Activated CD8-positive, alpha-beta memory T cell treated with anti-CD3 and anti-CD28 coated beads, Interleukin-2, amount 50 U/mL, for 24 hours (primary cell): Measurements from ENCODE around the gene EXOC3L4.
"Not testable (repeated sequence)": the region's sequence is repeated elsewhere in the genome, so short reads cannot be mapped to it uniquely, and the experiment has no call there.

Experiments used
- DNase-seq: peaks from one replicate; pipeline ENCODE4 v3.0.0-alpha.2; 2020; ENCODE audit errors: extremely low read depth

The EXOC3L4 gene

DNA sequence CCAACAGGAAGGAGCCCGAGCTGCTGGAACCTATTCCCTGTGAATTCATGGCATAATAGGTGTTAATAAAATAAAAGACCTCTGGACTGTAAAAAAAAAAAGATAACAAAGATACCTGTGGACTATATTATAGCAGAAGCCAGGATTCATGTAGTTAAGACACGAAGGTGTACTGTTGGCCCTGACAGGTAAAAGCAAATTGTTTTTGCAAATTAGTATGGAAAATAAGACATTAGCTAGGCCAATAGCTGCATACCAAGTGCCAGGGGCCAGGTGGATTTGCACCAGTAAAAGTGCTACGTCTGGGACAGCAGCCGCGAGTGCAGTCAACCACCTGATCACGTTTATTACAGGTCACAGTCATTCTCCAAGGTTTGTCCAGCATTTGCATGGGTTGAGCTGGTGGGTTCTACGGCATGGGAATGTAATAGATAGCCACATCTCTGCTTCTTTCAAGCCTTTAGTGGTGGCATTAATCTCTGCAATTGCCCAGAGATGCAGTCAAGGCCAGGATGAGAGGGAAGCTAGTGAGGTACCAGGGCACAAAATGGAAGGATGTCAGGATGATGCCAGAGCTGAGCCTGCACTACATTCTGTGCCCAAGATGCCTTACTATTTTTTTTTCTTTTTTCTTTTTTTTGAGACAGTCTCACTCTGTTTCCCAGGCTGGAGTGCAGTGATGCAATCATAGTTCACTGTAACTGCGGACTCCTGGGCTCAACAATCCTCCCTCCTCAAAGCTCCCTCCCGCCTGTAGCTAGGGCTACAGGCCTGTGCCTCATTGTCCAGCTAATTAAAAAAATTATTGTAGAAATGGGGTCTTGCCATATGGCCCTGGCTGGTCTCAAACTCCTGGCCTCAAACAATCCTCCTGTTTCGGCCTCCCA lies 55.1 kb downstream of the EXOC3L4 start:
- no peak for DNase-seq

DNA sequence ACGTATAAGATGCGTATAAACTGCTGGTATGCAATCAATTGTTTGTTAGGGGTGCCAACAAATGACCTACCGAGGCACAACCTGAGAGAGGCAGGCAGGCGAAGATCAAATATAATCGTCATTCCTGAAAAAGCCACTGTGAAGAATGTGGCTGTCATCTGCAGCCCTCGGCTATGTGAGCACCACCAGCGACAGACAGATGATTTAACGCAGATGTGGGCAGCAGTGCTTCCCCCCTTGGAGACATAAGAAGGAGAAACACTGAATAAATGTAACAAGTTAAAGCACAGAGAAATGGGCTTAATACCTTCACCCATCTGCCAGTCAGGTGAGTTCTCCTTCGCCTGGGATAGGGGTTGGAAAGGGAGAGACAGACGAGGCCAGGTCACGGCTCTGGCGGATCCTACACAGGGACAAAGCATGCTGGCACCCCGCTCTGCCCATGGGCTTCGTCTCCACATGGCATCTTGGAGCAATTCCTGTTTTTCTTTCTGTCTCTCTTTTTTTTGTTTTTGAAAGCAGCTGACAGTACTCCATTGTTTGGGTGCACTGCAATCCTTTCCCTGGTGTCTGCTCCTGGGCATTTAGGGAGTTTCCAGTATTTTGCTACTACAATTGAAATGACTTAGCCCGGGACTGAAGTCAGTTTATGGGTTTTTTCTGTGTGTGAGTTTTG lies 56.9 kb downstream of the EXOC3L4 start:
- DNase-seq, result no peak

DNA sequence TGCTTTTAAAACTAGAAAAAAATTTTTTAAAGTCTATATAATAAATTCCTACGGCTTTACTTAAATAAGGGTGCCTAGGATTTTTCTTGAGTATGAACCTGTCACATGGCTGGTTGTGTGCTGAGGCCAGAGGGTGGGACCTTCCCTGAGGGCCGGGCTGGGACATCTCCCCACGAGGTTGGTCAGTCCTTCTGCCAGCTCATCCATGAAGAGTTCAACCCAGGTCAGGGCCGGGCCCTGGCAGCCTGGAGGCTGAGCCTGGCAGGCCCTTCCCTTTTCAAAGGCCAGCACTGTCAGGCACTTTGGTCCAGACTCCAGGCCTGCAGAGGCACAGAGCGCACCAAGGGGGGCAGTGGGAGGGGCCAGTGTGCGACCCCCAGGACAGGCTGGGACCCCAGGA lies 60.5 kb downstream of the EXOC3L4 start:
- DNase-seq, result no peak

DNA sequence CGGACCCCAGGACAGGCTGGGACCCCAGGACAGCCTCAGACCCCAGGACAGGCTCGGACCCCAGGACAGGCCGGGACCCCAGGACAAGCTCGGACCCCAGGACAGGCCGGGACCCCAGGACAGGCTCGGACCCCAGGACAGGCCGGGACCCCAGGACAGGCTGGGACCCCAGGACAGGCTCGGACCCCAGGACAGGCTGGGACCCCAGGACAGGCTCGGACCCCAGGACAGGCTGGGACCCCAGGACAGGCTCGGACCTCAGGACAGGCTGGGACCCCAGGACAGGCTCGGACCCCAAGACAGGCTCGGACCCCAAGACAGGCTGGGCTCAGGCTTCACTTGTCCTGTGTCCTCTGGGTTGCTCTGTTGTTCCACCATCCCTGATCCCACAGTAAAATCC lies 60.9 kb downstream of the EXOC3L4 start:
- not testable (repeated sequence) for DNase-seq

DNA sequence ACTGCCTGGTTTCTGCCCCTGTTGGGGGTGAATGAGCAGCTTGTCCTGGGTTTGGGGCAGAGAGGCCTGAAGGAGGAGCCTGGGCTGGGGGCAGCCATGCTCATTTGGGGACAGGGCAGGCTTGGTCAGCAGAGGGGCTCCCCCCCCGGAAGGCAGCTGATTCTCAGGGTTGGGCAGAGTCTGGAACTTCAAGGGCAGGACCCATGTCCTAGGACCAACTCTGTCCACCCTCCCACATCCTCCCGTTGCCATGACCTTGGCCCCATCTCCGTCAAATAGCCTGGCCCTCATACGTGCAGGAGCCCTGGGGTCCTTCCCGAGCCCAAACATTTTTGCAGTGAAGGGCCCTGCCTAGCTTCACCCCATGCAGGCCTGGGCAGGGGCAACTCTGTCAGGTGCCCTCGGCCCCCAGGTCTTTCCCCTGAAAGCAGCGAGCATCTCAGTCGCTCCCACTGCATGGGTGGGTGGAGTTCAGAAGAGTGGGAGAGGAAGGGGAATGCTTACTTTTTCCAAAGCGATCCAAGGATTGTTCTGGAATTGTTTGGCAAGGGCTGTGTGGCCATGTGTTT lies 61.4 kb downstream of the EXOC3L4 start:
- no peak for DNase-seq

DNA sequence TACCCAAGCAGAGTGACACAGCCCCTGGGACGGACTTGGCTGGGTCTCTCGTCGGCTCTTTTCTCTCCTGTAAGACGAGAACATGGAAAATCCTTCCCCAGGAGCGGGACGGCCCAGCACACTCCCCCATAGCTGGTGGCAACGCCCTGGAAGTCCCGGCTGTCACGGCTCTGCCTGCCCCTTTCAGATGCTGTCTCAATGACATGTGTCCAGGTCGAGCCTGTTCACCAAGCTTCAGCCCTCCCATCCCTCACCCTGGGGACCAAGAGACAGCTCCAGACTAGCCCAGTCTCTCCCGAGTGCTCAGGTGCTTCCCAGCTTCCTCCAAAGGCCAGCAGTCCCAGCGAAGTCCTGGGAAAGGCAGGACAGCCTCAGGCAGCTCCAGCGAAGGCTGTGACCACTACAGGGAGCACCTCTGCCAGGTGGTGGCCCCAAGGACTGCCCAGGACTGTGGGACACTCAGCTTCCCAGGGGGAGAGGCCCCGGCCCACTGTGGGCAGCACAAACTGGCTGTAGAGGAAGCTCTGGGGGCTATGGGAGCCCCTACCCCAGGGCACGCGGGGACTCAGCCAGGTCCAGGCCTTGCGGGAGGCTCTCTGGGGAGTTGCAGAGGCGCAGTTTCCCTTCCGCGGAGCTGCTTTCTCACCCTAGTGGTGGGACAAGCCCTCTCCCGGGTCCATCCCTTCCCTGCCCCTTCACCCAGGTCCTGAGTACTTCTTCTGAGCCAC lies 62.3 kb downstream of the EXOC3L4 start:
- DNase-seq, result no peak

DNA sequence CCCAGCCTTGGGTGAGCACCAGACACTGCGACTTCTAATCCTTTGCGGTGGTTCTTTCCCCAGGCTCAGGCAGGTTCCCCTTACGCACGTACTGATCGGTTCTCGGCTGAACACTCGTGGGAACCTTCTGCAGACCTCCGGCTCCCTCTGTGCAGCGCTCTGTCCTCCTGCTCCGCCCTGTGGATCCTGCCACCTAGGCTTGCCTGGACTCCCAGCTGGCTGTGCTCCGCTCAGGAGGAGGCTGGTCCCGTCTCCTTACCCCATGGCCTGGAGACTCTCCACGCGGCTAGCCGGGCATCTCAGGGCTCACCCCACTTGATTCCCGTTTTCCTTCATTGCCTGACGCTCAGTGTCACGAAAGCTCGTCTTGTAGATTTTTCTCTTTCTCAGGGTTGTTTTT lies 63.4 kb downstream of the EXOC3L4 start:
- DNase-seq, result no peak

DNA sequence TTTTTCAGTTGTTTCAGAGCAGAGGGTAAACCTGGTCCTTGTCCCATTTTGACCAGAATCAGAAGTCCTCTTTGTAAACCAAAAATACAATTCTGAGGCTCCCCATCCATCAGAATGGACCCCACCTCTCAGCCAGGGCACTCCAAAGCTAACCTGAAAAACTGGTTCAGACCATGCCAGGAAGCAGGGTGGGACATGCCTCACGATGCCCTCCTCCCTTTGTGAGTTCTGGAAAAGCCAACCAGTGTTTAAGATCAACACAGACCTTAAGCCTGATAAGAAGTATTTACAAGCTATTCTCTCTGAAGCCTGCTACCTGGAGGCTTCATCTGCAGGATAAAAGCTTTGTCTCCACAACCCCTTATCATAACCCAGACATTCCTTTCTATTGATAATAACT lies 64.2 kb downstream of the EXOC3L4 start:
- DNase-seq, result no peak
